H1 (cell line): Measurements from ENCODE around the gene THBS1.

Source experiments
- CEBPB ChIP-seq: IDR thresholded peaks from 2 replicates; pipeline ENCODE4 v1.6.1; 2012; ENCODE audit warnings: low read depth, low read length
- CTCF ChIP-seq, 3 experiments: IDR thresholded peaks; 1 replicate in 2 of 3; 2 replicates in 1 of 3; pipeline versions ENCODE4 v1.5.1 to v1.6.1; 2011; ENCODE audit warnings: low read length in 3 of 3, mild to moderate bottlenecking in 3 of 3, inconsistent platforms in 2 of 3, low read depth in 1 of 3, moderate library complexity in 1 of 3; ENCODE audit not compliant: insufficient read depth in 1 of 3; ENCODE audit errors: control extremely low read depth in 1 of 3
- POLR2AphosphoS5 ChIP-seq: IDR thresholded peaks from 2 replicates; pipeline ENCODE4 v1.6.1; 2011; ENCODE audit warnings: low read depth, low read length
- RAD21 ChIP-seq, 2 experiments: IDR thresholded peaks in 1 of 2; conservative IDR thresholded peaks in 1 of 2; 2 replicates each; pipeline ENCODE4 v1.6.1; 2011; ENCODE audit warnings: low read depth in 2 of 2, low read length in 2 of 2, improper control_type of control experiment in 1 of 2, inconsistent platforms in 1 of 2, mild to moderate bottlenecking in 1 of 2, moderate library complexity in 1 of 2
- YY1 ChIP-seq: IDR thresholded peaks from 2 replicates; pipeline ENCODE4 v1.6.1; 2011; ENCODE audit warnings: low read depth, mild to moderate bottlenecking, low read length

- TF ChIP-seq RAD21 (IDR thresholded peaks at IDR 0.05 in 1 of 2, conservative IDR thresholded peaks at IDR 0.05 in 1 of 2; ENCODE audit: low read depth in 2 of 2, low read length in 2 of 2) (no peak), CTCF (IDR thresholded peaks at IDR 0.05; ENCODE audit: control extremely low read depth in 1 of 3, insufficient read depth in 1 of 3, low read depth in 1 of 3, low read length in 3 of 3) (no peak), POLR2AphosphoS5 (no peak), CEBPB (no peak), YY1 (no peak)
Observed at GRCh38 chr15:39622660-39623516, 42.0 kb downstream of the THBS1 start.
